BJ (cell line): Measurements from ENCODE around the gene KIF1A. TPM values are rescaled to one million over a fixed set of nuclear protein-coding genes. Genes with fewer than 3 reads are reported as not detected.

Source experiments
- CTCF ChIA-PET: fragments of 350-600 bp; formaldehyde crosslinking; extraction: SDS; loops from one replicate; lab custom pipeline; 2021; ENCODE audit warnings: antibody characterized with exemption, inconsistent platforms; lab: Yijun Ruan, JAX
- POLR2A ChIA-PET: fragments of 300-600 bp; sonication (Branson Sonifier 250); formaldehyde crosslinking; extraction: SDS; loops from one replicate; lab custom pipeline; 2021; ENCODE audit warnings: antibody characterized with exemption; lab: Charles Lee
- DNase-seq: peaks from one replicate; pipeline ENCODE4 v3.0.0-alpha.2; 2011; ENCODE audit warnings: low read depth
- H3K27me3 ChIP-seq: 2 replicates; pipeline ENCODE4 v1.6.0; 2011; ENCODE audit warnings: low read length; ENCODE audit not compliant: control insufficient read depth, insufficient read depth
- H3K36me3 ChIP-seq: 2 replicates; pipeline ENCODE4 v1.5.1; 2011; ENCODE audit warnings: low read length; ENCODE audit not compliant: control insufficient read depth, insufficient read depth
- H3K4me3 ChIP-seq: 2 replicates; pipeline ENCODE4 v1.5.1; 2011; ENCODE audit warnings: low read depth, mild to moderate bottlenecking, control low read depth, low read length
- polyA plus RNA-seq: library from polyadenylated mRNA; depleted of rRNA; stranded (reverse); fragments of >200 nt; gene quantifications from 2 replicates; pipeline ENCODE4 v1.2.3, GENCODE V29; 2011
- TF ChIP-seq, protein P1 (sequence below): IDR thresholded peaks from 2 replicates; pipeline ENCODE4 v1.5.1; 2011; ENCODE audit warnings: low read depth, mild to moderate bottlenecking, control low read depth, inconsistent platforms, low read length, moderate library complexity; ENCODE audit not compliant: insufficient read depth

KIF1A gene
- polyA plus RNA-seq, 1 experiment, result 0.01 TPM

DNA sequence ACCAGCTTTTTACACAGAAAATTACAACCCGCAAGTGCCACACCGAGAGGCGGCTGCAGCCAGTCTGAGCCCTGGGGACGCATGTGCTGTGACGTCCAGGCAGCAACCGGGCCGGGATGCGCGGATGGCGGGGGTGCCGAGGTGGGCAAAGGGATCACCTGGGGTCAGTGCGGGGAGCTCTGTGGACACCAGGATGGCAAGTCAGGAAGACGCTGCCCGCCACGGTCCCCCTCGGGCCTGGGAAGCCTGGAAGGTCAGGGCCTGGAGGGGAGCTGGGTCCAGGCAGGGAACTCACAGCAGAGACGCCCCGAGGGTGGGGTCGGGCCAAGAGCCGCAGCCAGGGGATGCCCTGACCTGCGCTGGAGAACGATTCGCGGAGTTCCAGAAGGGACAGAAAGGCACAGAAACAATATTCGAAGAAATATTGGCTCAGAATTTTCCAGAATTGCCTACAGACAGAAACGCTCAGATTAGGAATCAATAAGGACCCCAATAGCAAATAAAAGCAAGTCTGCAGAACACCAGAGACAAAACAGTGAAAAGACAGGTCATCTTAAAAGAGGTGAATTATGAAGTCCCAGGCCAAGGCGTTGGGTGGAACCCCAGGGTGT lies 11.7 kb upstream of the KIF1A start:
- ChIA-PET CTCF (interaction anchor here (0.7 kb wide), 1 partner anchor 82 kb away, joined by 3 read pairs; no protein-coding TSS in a partner anchor), POLR2A (no interaction called here)
- Histone ChIP-seq H3K36me3 (no peaks in the 10 kb centered on the region), H3K27me3 (peaks cover 6% of the 10 kb centered on the region), H3K4me3 (peak overlapping the region; percentile 27)
- TF ChIP-seq, protein P1, sequence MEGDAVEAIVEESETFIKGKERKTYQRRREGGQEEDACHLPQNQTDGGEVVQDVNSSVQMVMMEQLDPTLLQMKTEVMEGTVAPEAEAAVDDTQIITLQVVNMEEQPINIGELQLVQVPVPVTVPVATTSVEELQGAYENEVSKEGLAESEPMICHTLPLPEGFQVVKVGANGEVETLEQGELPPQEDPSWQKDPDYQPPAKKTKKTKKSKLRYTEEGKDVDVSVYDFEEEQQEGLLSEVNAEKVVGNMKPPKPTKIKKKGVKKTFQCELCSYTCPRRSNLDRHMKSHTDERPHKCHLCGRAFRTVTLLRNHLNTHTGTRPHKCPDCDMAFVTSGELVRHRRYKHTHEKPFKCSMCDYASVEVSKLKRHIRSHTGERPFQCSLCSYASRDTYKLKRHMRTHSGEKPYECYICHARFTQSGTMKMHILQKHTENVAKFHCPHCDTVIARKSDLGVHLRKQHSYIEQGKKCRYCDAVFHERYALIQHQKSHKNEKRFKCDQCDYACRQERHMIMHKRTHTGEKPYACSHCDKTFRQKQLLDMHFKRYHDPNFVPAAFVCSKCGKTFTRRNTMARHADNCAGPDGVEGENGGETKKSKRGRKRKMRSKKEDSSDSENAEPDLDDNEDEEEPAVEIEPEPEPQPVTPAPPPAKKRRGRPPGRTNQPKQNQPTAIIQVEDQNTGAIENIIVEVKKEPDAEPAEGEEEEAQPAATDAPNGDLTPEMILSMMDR, result no peak
- no peak for DNase-seq

DNA sequence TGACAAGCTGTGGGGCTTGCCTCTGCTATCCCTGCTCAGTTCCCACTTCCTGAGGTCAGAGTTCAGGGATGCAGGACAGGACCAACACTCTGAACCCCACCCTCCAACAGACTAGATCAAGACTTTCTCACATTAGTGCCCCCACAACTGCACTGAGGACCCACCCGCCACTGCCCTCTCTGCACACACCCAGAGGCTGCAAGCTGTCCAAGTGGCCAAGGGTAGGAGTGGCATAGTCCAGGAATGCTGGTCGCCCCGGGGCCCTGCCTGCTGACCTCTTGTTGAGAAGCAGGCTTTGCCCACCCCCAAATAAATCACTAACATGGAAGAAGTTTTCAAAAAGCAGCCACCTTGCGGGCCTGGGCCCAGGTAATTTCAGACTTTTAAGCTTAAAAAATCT lies 5.5 kb upstream of the KIF1A start:
- Histone ChIP-seq H3K27me3 (peaks cover 35% of the 10 kb centered on the region), H3K36me3 (no peaks in the 10 kb centered on the region), H3K4me3 (no peak overlapping the region)
- TF ChIP-seq, protein P1, result no peak
- CTCF ChIA-PET, result interaction anchor here (1.5 kb wide), 1 partner anchor 312 kb away, joined by 5 read pairs; no protein-coding TSS in a partner anchor
- DNase-seq, result no peak
- POLR2A ChIA-PET, result no interaction called here

DNA sequence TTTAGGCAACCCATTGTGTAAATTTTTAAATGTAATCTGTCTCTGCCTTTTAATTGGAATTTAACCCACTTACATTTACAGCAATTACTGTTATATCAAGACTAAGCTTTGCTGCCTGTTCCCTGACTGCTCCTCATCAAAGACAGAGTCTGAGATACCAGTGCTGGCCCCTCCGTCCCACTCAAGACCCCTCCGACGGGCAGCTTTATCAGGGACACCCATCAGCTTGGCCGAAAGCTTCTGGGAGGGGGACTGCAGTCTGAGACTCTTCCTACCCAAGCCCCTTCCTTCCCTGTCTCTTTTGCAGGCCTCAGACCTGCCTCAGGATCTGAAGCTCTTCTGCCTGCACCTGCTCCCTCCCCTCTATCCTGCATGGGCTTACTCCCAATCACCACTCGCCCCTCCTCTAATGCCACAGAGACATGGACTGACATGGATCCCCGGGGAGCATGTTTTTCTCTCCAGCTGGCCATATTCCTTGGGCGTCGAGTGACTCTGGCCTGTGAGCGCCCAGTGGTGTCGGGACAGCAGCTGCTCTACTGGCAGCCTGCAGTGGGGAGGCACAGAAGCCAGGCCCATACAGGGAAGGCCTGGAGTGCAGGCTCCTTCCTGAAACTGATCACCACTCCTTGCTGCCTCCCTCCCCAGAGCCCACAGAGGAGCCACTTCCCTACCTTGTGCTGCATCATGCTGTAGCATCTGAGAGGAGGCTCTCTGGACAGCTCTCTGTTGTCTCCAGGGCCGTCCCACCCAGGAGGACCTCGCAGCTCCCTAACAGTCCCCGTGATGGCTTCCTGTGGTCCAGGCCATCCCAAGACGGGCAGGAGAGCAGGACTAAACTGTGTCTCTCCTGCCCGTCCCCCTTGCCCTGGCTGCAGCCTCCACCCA lies 3.7 kb upstream of the KIF1A start:
- Histone ChIP-seq H3K27me3 (peaks cover 37% of the 10 kb centered on the region), H3K4me3 (no peak overlapping the region), H3K36me3 (no peaks in the 10 kb centered on the region)
- ChIA-PET CTCF (interaction anchor here (1.0 kb wide), 1 partner anchor 17 kb away, joined by 4 read pairs; no protein-coding TSS in a partner anchor), POLR2A (no interaction called here)
- TF ChIP-seq, protein P1, result no peak
- no peak for DNase-seq

DNA sequence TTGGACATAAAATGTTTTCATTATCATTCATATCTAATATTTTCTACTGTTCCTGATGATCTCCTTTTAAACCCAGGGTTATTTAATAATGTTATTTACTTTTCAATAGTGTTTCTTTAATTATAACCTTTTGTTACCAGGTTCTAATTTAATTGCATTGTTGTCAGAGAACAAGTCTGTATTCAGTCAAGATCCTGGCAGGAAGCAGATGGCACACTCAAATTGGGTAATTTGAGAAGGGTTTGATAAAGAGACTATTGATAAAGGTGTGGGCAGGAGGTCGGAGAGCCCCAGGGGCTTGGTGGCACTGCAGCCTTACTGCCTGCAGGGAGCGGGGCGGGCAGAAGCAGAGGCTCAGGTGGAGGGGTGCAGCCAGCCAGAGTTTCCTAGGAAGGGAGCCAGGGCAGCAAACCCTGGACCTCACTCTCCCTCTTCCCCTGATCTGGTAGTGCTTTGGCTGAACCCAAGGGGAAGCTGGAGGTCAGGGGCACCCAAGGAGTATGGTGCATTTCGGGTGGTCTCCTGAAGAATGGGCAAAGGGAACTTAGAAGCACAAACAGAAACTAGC lies 2.3 kb upstream of the KIF1A start:
- DNase-seq, result no peak
- ChIA-PET POLR2A (no interaction called here), CTCF (interaction anchor here (1.3 kb wide), 1 partner anchor 29 kb away, joined by 4 read pairs; no protein-coding TSS in a partner anchor)
- Histone ChIP-seq H3K36me3 (no peaks in the 10 kb centered on the region), H3K4me3 (no peak overlapping the region), H3K27me3 (peaks cover 45% of the 10 kb centered on the region)
- TF ChIP-seq, protein P1, result no peak

DNA sequence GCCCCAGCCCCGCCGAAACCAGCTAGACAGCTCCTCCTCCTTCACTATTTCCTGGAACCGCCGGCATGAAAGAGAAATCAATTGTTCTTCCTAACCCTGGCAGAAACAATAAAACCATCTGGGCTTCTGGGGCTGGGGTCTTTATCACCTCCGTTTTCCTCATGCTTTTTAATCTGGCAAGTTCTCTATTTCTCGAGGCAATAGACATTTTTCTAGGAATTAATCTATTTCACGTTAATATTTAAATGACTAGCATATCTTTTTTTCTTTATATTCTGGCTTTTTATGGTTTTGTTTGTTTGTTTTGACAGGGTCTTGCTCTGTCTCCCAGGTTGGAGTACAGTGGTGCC lies 1.4 kb upstream of the KIF1A start:
- CTCF ChIA-PET, result interaction anchor here (1.3 kb wide), 1 partner anchor 30 kb away, joined by 4 read pairs; no protein-coding TSS in a partner anchor
- no peaks in the 10 kb centered on the region for H3K36me3 ChIP-seq
- TF ChIP-seq, protein P1, result no peak
- no peak for DNase-seq
- H3K27me3 ChIP-seq, result peaks cover 41% of the 10 kb centered on the region
- POLR2A ChIA-PET, result no interaction called here
- H3K4me3 ChIP-seq, result no peak overlapping the region
